GM12872 (cell line): Measurements from ENCODE around the gene NPFFR1.

Source experiments
- TF ChIP-seq, protein P1 (sequence below): IDR thresholded peaks from 3 replicates; pipeline ENCODE4 v1.5.1; 2011; ENCODE audit warnings: low read depth, mild to moderate bottlenecking, low read length, moderate library complexity; ENCODE audit not compliant: insufficient read depth

NPFFR1 gene

DNA sequence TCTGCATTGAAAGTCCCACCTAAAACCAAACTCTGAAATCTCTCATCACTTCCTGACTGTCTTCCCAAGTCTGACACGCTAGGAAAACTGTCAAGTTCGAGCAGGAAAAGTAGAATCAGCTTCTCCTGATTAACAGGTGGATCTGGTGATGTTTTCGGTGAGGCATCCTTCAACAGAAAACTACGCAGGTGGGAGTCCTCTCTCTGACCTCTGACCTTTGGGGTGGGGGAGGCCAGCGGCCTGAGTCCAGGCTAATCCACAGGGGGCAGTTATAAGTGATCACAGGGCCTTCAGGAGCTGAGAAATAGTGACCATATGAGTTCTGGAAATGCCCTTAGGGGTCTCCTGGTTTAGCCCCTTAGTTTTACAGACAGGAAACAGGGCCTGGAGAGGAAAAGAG, 13.4 kb upstream of the NPFFR1 start:
- TF ChIP-seq, protein P1, sequence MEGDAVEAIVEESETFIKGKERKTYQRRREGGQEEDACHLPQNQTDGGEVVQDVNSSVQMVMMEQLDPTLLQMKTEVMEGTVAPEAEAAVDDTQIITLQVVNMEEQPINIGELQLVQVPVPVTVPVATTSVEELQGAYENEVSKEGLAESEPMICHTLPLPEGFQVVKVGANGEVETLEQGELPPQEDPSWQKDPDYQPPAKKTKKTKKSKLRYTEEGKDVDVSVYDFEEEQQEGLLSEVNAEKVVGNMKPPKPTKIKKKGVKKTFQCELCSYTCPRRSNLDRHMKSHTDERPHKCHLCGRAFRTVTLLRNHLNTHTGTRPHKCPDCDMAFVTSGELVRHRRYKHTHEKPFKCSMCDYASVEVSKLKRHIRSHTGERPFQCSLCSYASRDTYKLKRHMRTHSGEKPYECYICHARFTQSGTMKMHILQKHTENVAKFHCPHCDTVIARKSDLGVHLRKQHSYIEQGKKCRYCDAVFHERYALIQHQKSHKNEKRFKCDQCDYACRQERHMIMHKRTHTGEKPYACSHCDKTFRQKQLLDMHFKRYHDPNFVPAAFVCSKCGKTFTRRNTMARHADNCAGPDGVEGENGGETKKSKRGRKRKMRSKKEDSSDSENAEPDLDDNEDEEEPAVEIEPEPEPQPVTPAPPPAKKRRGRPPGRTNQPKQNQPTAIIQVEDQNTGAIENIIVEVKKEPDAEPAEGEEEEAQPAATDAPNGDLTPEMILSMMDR: no peak

DNA sequence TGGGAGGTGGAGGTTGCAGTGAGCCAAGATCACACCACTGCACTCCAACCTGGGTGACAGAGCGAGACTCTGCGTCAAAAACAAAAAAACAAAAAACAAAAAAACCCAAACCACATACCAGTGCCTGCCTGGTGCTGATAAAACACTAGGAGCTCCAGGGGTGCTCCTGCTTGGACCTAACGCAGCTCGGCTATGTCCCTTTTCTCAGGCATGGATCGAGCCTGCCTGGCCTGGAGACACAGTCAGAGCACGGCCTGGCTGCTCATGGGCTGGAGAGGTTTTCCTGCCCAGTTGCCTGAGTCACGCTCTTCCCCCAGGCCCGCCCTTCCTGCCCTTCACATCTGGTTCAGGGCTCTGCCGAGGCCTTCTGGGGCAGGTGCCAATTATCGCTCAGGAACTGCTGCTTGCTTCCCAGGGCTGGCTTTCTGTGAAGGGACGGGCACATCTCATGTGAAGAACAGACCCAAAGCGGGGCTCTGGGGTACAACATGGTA, 12.6 kb upstream of the NPFFR1 start:
- TF ChIP-seq, protein P1: no peak

DNA sequence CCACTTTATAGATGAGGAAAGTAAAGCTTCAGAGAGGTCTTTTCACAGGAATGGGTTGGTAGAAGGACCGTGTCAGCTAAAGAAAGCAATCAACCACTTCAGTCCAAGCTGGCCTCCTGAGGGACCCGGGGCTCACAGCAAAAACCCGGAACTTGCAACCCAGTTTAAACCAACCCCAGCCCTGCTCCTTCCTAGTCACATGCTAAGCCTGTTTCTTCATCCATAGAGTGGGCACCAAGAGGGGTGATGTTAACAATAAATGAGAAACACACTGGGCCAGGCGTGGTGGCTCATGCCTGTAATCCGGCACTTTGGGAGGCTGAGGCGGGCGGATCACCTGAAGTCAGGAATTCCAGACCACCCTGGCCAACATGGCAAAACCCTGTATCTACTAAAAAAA, 12.1 kb upstream of the NPFFR1 start:
- TF ChIP-seq, protein P1: no peak

DNA sequence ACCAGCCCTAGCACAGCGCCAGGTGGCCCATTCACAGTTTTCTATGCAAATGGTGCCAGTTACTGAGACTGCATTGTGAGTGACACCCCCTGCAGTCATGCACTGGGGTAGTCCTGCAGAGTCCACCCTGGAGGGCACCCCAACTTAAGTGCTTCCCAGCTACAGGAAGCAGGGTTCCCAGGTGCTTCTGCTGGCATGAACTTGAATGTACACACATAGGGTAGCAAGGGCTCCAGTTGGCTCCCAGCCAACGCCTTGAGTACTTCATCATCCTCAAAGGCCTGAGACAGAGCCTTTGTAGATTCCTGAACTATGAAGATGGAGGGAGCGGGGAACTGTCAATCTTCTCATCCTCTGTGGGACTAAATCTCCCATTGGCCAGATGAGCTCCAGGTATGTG, 11.5 kb upstream of the NPFFR1 start:
- TF ChIP-seq, protein P1: no peak

DNA sequence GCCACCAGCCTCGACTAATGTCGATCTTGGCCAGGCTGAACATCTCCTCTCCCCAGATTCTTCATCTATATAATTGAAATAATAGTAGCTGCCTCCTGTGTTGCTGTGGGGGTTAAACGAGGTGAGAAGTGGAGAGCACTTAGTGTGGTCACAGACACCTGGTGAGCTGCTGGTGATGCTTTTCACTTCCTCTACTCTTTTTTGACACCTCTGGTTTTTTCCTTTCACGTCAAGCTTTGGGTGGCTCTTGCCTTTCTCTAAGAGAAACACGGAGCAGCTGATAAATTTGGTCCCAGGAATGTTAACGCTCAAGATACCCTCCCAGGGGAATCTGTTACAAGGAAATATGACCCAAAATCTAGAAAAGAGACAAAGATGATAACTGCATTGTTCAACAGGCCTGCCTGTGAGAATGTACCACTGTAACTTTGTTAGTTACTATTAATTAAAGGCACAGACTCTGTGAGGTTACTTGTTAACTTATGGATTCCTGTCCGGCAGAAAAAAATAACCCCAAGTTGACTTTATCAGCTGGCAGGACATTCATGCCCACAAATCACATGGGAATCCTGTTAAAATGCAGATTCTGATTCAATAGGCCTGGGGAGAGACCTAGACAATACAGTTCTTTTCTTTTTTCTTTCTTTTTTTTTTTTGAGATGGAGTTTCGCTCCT, 9.5 kb upstream of the NPFFR1 start:
- TF ChIP-seq, protein P1: no peak

DNA sequence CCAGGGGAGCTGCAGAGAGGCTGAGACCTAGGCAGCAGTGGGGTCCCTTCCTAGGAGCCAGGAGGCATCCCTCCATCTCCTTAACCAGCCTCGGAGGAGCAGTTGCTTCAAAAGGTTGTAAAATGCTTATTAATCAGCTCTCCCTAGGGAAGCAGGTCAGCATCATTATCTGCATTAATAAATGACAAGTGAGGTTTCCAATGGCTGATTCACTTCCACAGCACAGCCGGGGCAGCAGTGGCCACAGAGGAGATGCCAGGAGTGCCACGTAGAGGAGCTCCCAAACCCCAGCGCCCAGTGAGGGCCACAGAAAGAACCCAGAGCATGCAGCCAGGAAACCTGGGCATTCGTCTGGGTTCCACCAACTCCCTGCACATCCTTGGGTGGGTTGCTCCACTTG, 8.2 kb upstream of the NPFFR1 start:
- TF ChIP-seq, protein P1: no peak

DNA sequence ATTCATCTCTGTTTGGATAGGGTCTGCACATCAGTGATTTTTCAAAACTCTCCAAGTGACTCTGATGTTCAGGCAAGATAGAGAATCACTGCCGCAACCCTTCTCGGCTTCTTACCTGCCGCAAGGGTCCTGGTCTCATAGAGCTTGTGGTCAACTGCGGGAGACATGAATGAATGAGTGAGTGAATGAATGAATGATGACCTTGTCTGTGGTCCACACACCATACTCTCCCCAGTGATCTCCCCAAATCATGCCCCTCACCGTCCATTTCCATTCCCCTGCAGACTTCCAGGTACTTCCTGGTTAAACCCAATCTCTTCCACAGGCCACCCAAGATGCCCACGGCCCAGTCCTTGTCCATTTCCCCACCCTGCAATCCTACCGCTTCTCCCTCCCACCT, 5.9 kb upstream of the NPFFR1 start:
- TF ChIP-seq, protein P1: no peak

DNA sequence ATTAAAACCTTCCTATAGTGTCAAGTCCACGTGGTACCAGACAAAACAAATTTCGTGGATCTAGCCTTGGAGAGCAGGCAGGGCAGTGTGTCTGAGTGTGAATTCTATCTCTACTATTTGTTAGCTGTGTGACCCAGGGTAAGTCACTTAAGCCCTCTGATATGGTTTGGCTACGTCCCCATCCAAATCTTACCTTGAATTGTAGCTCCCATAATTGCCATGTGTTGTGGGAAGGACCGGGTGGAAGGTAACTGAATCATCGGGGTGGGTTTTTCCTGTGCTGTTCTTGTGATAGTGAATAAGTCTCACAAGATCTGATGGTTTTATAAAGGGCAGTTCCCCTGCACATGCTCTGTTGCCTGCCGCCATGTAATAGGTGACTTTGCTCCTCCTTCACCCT, 2.8 kb upstream of the NPFFR1 start:
- TF ChIP-seq, protein P1: no peak
